K562 (cell line): ENCODE data around the gene GTF3C6. TPM values are rescaled to one million over a fixed set of nuclear protein-coding genes. Genes with fewer than 3 reads are reported as not detected.

Source experiments
- BRCA1 ChIP-seq, 2 experiments: fragments of 450-650 bp in 1 of 2; sonication (generic) in 1 of 2; formaldehyde crosslinking in 1 of 2; IDR thresholded peaks; 2 replicates each; pipeline versions ENCODE4 v1.5.0 to v1.6.1; 2017 to 2020; ENCODE audit warnings: mild to moderate bottlenecking in 1 of 2, missing genetic modification reagents in 1 of 2
- C11orf30 ChIP-seq: fragments of 450-650 bp; IDR thresholded peaks from 2 replicates; pipeline ENCODE4 v1.6.1; 2016; ENCODE audit warnings: low read depth, mild to moderate bottlenecking
- CAMTA2 ChIP-seq: fragments of 250-450 bp; sonication (Bioruptor Pico); conservative IDR thresholded peaks from 2 replicates; pipeline ENCODE4 v1.5.1; 2022
- FOSL1 ChIP-seq: fragments of 200-800 bp; sonication (Bioruptor generic); conservative IDR thresholded peaks from 2 replicates; pipeline ENCODE4 v1.6.1; 2016; ENCODE audit warnings: missing genetic modification characterization, missing compliant biosample characterization
- HMG20A ChIP-seq: fragments of 450-650 bp; formaldehyde crosslinking; conservative IDR thresholded peaks from 2 replicates; pipeline ENCODE4 v1.4.0; 2020; ENCODE audit warnings: mild to moderate bottlenecking, mixed read lengths
- HMGN3 ChIP-seq: IDR thresholded peaks from 2 replicates; pipeline ENCODE4 v1.6.1; 2011; ENCODE audit warnings: borderline replicate concordance, low read depth, mild to moderate bottlenecking, mixed read lengths, low read length; ENCODE audit not compliant: insufficient read length; ENCODE audit errors: extremely low read depth
- KLF6 ChIP-seq: fragments of 250-450 bp; sonication (Bioruptor Pico); IDR thresholded peaks from 2 replicates; pipeline ENCODE4 v1.4.0; 2020; ENCODE audit warnings: mild to moderate bottlenecking, moderate library complexity, borderline replicate concordance
- MAFG ChIP-seq: fragments of 450-650 bp; conservative IDR thresholded peaks from 2 replicates; pipeline ENCODE4 v1.6.1; 2016; ENCODE audit warnings: missing genetic modification characterization, missing compliant biosample characterization
- PTRF ChIP-seq: fragments of 450-650 bp; IDR thresholded peaks from 2 replicates; pipeline ENCODE4 v1.6.1; 2016; ENCODE audit warnings: mild to moderate bottlenecking, missing genetic modification characterization, missing compliant biosample characterization
- RFX7 ChIP-seq: fragments of 250-450 bp; sonication (Bioruptor Pico); IDR thresholded peaks from 2 replicates; pipeline ENCODE4 v1.5.1; 2021; ENCODE audit warnings: mild to moderate bottlenecking
- XRCC3 ChIP-seq: fragments of 450-650 bp; IDR thresholded peaks from 2 replicates; pipeline ENCODE4 v1.6.1; 2017; ENCODE audit warnings: mild to moderate bottlenecking, moderate library complexity
- ZFP1 ChIP-seq: fragments of 450-650 bp; formaldehyde crosslinking; IDR thresholded peaks from 2 replicates; pipeline ENCODE4 v1.4.0; 2020; ENCODE audit warnings: mild to moderate bottlenecking, mixed read lengths
- ZNF224 ChIP-seq: sonication (generic); formaldehyde crosslinking; IDR thresholded peaks from 2 replicates; pipeline ENCODE4 v1.8.0; 2022; ENCODE audit warnings: mild to moderate bottlenecking, missing genetic modification reagents
- ZNF3 ChIP-seq: fragments of 250-450 bp; sonication (Bioruptor Pico); IDR thresholded peaks from 2 replicates; pipeline ENCODE4 v1.5.0; 2021; ENCODE audit warnings: mild to moderate bottlenecking, moderate library complexity
- ZNF41 ChIP-seq: fragments of 250-450 bp; sonication (Bioruptor Pico); conservative IDR thresholded peaks from 2 replicates; pipeline ENCODE4 v1.4.0; 2020; ENCODE audit warnings: mild to moderate bottlenecking
- ZNF444 ChIP-seq: fragments of 250-450 bp; sonication (Bioruptor Pico); IDR thresholded peaks from 2 replicates; pipeline ENCODE4 v1.4.0; 2020; ENCODE audit warnings: mild to moderate bottlenecking, moderate library complexity
- ZNF592 ChIP-seq: fragments of 450-650 bp; IDR thresholded peaks from 2 replicates; pipeline ENCODE4 v1.6.1; 2017; ENCODE audit warnings: antibody characterized with exemption, mild to moderate bottlenecking
- ZNF75A ChIP-seq: fragments of 450-650 bp; formaldehyde crosslinking; IDR thresholded peaks from 2 replicates; pipeline ENCODE4 v1.4.0; 2020; ENCODE audit warnings: mild to moderate bottlenecking
- polyA plus RNA-seq, 8 experiments: library from polyadenylated mRNA; depleted of rRNA in 4 of 8; stranded (reverse) in 5 of 8; unstranded in 3 of 8; fragments of >200 nt; fragmentation: Nextera tagmentation in 2 of 8; fragmentation: Illumina TruSeq in 1 of 8; extraction: Ambion mirVana in 2 of 8; extraction: Trizol in 1 of 8; gene quantifications; 2 replicates each; pipeline versions ENCODE4 v1.2.1 to v1.2.3, GENCODE V29; 2011 to 2014; ENCODE audit warnings: inconsistent platforms in 1 of 8, missing spikeins in 1 of 8
- total RNA-seq, 7 experiments: library from RNA; depleted of rRNA in 6 of 7; stranded (reverse); fragments of >200 nt in 6 of 7; fragmentation: Illumina TruSeq in 2 of 7; extraction: Trizol in 2 of 7; gene quantifications; 2 replicates each; pipeline versions ENCODE4 v1.2.1 to v1.2.3, GENCODE V29; 2011 to 2021; ENCODE audit warnings: low replicate concordance in 1 of 7
- TF ChIP-seq, protein P1 (sequence below): fragments of 250-450 bp; sonication (Bioruptor Pico); IDR thresholded peaks from 2 replicates; pipeline ENCODE4 v1.4.0; 2020; ENCODE audit warnings: mild to moderate bottlenecking
- TF ChIP-seq, protein P2 (sequence below): fragments of 450-650 bp; IDR thresholded peaks from 2 replicates; pipeline ENCODE4 v1.7.0; 2016; ENCODE audit warnings: borderline replicate concordance

The GTF3C6 gene
- total and polyA plus RNA-seq, 9 of the 15 experiments (the other 6 are each of a cell fraction or from before 2014, with no cell fraction given), result 37.6 to 140 (median 111) TPM

DNA sequence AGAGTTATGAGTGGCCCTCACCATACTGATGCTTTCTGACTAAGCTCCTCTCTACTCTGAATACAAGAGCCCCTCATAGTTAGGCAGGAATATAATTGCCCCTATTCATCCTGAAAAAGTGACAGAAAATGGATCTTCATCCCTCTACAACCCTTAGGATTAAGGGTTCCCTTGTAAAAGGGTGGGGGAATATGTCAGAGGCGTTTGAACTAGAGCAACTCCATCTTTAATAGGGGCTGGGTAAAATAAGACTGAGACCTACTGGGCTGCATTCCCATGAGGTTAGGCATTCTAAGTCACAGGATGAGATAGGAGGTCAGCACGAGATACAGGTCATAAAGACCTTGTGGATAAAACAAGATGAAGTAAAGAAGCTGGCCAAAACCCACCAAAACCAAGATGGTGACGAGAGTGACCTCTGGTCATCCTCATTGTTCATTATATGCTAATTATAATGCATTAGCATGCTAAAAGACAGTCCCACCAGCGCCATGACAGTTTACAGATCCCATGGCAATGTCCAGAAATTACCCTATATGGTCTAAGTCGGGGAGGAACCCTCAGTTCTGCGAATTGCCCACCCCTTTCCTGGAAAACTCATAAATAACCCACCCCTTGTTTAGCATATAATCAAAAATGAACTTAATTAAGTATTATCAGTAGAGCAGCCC is 4.7 kb upstream of the GTF3C6 start (continued):
- TF ChIP-seq FOSL1 (tag), result 0 out of 2 replicates have a peak, but pooled peaks have one; percentile 21
- peak; percentile 63; the same call in 1 of the 2 replicates for TF ChIP-seq ZFP1
- no peak for TF ChIP-seq BRCA1 (IDR thresholded peaks at IDR 0.05)
- TF ChIP-seq BRCA1 (CRISPR knock-in tag; IDR thresholded peaks at IDR 0.05), result no peak
- TF ChIP-seq HMGN3, result no peak
- peak; percentile 54; the same call in 1 of the 2 replicates for TF ChIP-seq ZNF75A (CRISPR knock-in tag)
- no peak for TF ChIP-seq XRCC3
- no peak for TF ChIP-seq CAMTA2 (CRISPR knock-in tag)
- TF ChIP-seq KLF6 (CRISPR knock-in tag), result peak; percentile 98
- TF ChIP-seq, protein P1, sequence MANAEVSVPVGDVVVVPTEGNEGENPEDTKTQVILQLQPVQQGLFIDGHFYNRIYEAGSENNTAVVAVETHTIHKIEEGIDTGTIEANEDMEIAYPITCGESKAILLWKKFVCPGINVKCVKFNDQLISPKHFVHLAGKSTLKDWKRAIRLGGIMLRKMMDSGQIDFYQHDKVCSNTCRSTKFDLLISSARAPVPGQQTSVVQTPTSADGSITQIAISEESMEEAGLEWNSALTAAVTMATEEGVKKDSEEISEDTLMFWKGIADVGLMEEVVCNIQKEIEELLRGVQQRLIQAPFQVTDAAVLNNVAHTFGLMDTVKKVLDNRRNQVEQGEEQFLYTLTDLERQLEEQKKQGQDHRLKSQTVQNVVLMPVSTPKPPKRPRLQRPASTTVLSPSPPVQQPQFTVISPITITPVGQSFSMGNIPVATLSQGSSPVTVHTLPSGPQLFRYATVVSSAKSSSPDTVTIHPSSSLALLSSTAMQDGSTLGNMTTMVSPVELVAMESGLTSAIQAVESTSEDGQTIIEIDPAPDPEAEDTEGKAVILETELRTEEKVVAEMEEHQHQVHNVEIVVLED (CRISPR knock-in tag), result peak; percentile 68
- TF ChIP-seq HMG20A, result 0 out of 2 replicates have a peak, but pooled peaks have one; percentile 29
- TF ChIP-seq PTRF, result peak; percentile 95
- no peak for TF ChIP-seq ZNF224 (CRISPR knock-in tag)
- TF ChIP-seq C11orf30, result no peak
- TF ChIP-seq ZNF444 (CRISPR knock-in tag), result peak; percentile 82
- peak; percentile 94 for TF ChIP-seq ZNF41
- peak; percentile 58; the same call in 1 of the 2 replicates for TF ChIP-seq ZNF3
- 0 out of 2 replicates have a peak, but pooled peaks have one; percentile 41 for TF ChIP-seq MAFG
- TF ChIP-seq ZNF592, result peak; percentile 98
- TF ChIP-seq RFX7 (CRISPR knock-in tag), result peak; percentile 31; the same call in 1 of the 2 replicates
- TF ChIP-seq, protein P2, sequence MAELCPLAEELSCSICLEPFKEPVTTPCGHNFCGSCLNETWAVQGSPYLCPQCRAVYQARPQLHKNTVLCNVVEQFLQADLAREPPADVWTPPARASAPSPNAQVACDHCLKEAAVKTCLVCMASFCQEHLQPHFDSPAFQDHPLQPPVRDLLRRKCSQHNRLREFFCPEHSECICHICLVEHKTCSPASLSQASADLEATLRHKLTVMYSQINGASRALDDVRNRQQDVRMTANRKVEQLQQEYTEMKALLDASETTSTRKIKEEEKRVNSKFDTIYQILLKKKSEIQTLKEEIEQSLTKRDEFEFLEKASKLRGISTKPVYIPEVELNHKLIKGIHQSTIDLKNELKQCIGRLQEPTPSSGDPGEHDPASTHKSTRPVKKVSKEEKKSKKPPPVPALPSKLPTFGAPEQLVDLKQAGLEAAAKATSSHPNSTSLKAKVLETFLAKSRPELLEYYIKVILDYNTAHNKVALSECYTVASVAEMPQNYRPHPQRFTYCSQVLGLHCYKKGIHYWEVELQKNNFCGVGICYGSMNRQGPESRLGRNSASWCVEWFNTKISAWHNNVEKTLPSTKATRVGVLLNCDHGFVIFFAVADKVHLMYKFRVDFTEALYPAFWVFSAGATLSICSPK, result no peak
